IPS-15b (cell line): ENCODE measurements around the gene AGAP1.

Experiments used
- H3K27me3 ChIP-seq: one replicate; pipeline ENCODE4 v1.6.1; 2013; ENCODE audit warnings: low read length; ENCODE audit not compliant: control insufficient read depth, insufficient read depth
- H3K36me3 ChIP-seq: one replicate; pipeline ENCODE4 v1.6.1; 2013; ENCODE audit warnings: low read length; ENCODE audit not compliant: control insufficient read depth, insufficient read depth
- H3K4me1 ChIP-seq: one replicate; pipeline ENCODE4 v1.6.1; 2013; ENCODE audit warnings: mild to moderate bottlenecking, low read length; ENCODE audit not compliant: control insufficient read depth, insufficient read depth
- H3K4me3 ChIP-seq: one replicate; pipeline ENCODE4 v1.5.1; 2013; ENCODE audit warnings: low read depth, low read length
- H3K9ac ChIP-seq: one replicate; pipeline ENCODE4 v1.6.1; 2013; ENCODE audit warnings: low read depth, mild to moderate bottlenecking, low read length
- H3K9me3 ChIP-seq: one replicate; pipeline ENCODE4 v1.6.1; 2013; ENCODE audit warnings: mild to moderate bottlenecking, low read length; ENCODE audit not compliant: control insufficient read depth, insufficient read depth

The AGAP1 gene

GRCh38 chr2:235555371-235555770 is 61.5 kb downstream of the AGAP1 start:
- Histone ChIP-seq H3K36me3 (no peaks in the 10 kb centered on the region), H3K9ac (no peak overlapping the region), H3K4me1 (no peaks in the 10 kb centered on the region), H3K27me3 (no peaks in the 10 kb centered on the region), H3K9me3 (no peaks in the 10 kb centered on the region), H3K4me3 (no peak overlapping the region)

DNA sequence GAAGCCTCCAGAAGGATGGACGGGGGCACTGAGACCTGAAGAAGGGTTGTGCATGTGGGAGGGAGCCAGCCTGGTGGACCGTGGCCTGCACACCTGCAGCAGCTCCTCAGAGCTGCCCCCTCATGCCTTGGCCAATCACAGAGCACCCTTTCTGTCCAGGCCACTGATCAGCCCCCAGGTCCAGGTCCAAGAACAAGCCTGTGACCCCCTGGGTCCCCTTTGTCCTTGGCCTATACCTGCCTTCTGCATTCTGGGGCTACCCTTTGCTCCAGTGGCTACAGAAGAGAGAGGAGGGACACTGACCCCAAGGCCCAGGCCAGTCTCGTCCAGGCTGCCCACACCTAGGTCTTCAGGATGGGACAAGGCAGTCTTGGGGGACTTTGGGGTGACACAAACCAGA is 62.2 kb downstream of the AGAP1 start:
- H3K36me3 ChIP-seq: no peaks in the 10 kb centered on the region
- no peaks in the 10 kb centered on the region for H3K4me1 ChIP-seq
- no peak overlapping the region for H3K4me3 ChIP-seq
- H3K9me3 ChIP-seq: no peaks in the 10 kb centered on the region
- H3K27me3 ChIP-seq: no peaks in the 10 kb centered on the region
- no peak overlapping the region for H3K9ac ChIP-seq

- no peak overlapping the region for H3K4me3 ChIP-seq
- no peaks in the 10 kb centered on the region for H3K36me3 ChIP-seq
- H3K4me1 ChIP-seq: no peaks in the 10 kb centered on the region
- H3K9ac ChIP-seq: no peak overlapping the region
- no peaks in the 10 kb centered on the region for H3K9me3 ChIP-seq
- no peaks in the 10 kb centered on the region for H3K27me3 ChIP-seq
These were observed 63.1 kb downstream of the AGAP1 start for GRCh38 chr2:235556901-235557300.

- no peaks in the 10 kb centered on the region for H3K9me3 ChIP-seq
These were observed 64.1 kb downstream of the AGAP1 start for GRCh38 chr2:235557903-235558302.

DNA sequence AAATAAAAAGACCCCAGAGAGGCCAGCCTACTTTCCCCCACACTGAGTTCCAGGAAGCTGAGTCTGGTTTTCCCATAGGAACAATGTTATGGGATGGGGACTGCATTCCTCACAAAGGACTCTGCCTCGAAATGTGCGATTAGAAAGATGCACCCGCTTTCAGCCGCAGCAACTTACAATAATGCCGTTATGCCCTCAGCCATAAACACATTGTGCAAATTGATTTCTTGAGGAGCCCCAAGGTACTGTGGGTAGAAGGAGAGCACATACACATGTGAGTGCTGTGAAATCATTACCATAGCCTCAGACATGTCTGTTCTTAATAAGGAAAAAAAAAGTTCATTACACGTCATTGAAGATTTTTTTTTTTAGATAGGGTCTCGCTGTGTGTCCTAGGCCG is 64.7 kb downstream of the AGAP1 start:
- Histone ChIP-seq H3K9me3 (no peaks in the 10 kb centered on the region), H3K9ac (no peak overlapping the region), H3K27me3 (no peaks in the 10 kb centered on the region), H3K36me3 (no peaks in the 10 kb centered on the region), H3K4me1 (no peaks in the 10 kb centered on the region), H3K4me3 (no peak overlapping the region)

More at GRCh38 chr2:235557903-235558302, 64.1 kb downstream of the AGAP1 start:
- Histone ChIP-seq H3K36me3 (no peaks in the 10 kb centered on the region), H3K9ac (no peak overlapping the region), H3K4me1 (no peaks in the 10 kb centered on the region), H3K27me3 (no peaks in the 10 kb centered on the region), H3K4me3 (no peak overlapping the region)

DNA sequence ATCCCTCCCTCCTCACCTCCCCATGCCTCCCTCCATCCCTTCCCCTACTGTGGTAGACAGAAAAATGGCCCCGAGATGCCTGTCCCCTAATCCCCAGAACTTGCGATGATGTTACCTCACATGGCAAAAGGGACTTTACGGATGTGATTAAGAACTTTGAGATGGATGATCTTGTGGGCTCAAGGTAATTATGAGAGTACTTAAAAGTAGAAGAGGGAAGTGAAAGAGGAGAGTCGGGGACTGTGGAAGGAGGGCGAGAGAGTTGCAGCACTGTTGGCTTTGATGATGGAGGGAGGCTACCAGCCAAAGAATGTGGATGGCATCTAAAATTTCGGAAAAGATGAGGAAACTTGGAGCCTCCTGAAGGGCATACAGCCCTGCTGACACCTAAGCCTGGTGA is 66.5 kb downstream of the AGAP1 start:
- H3K9me3 ChIP-seq: no peaks in the 10 kb centered on the region
- H3K4me1 ChIP-seq: no peaks in the 10 kb centered on the region
- H3K27me3 ChIP-seq: no peaks in the 10 kb centered on the region
- no peak overlapping the region for H3K4me3 ChIP-seq
- H3K9ac ChIP-seq: no peak overlapping the region
- no peaks in the 10 kb centered on the region for H3K36me3 ChIP-seq

GRCh38 chr2:235561450-235561849 is 67.6 kb downstream of the AGAP1 start:
- H3K4me3 ChIP-seq: no peak overlapping the region
- no peak overlapping the region for H3K9ac ChIP-seq
- no peaks in the 10 kb centered on the region for H3K36me3 ChIP-seq
- no peaks in the 10 kb centered on the region for H3K27me3 ChIP-seq
- H3K4me1 ChIP-seq: no peaks in the 10 kb centered on the region
- H3K9me3 ChIP-seq: no peaks in the 10 kb centered on the region

GRCh38 chr2:235562065-235562747 is 68.4 kb downstream of the AGAP1 start:
- no peaks in the 10 kb centered on the region for H3K9me3 ChIP-seq
- no peak overlapping the region for H3K9ac ChIP-seq
- no peaks in the 10 kb centered on the region for H3K4me1 ChIP-seq
- H3K36me3 ChIP-seq: no peaks in the 10 kb centered on the region
- H3K27me3 ChIP-seq: no peaks in the 10 kb centered on the region
- H3K4me3 ChIP-seq: no peak overlapping the region

GRCh38 chr2:235563056-235563910 is 69.4 kb downstream of the AGAP1 start:
- Histone ChIP-seq H3K4me1 (no peaks in the 10 kb centered on the region), H3K9me3 (no peaks in the 10 kb centered on the region), H3K27me3 (no peaks in the 10 kb centered on the region), H3K36me3 (no peaks in the 10 kb centered on the region), H3K9ac (no peak overlapping the region), H3K4me3 (no peak overlapping the region)

DNA sequence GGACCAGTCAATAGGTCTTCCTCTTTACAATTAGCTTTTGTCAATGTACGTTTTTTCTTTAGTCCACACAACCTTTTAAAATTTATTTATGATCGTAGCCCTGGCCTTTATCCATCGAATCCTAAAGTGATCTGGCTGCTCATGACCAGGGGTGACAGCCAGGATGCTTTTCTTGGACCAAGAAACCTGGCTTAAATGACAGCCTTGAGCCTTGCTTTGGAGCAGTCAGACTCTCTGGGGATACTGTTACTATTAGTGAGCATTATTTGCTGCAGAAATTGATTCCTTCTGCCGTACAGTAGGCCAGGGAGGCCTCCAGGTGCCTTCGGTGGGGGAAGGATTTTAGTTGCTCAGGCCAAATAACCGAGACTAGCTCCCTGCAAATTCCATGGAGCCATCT is 70.2 kb downstream of the AGAP1 start:
- Histone ChIP-seq H3K4me3 (no peak overlapping the region), H3K4me1 (no peaks in the 10 kb centered on the region), H3K9ac (no peak overlapping the region), H3K27me3 (no peaks in the 10 kb centered on the region), H3K9me3 (no peaks in the 10 kb centered on the region), H3K36me3 (no peaks in the 10 kb centered on the region)

DNA sequence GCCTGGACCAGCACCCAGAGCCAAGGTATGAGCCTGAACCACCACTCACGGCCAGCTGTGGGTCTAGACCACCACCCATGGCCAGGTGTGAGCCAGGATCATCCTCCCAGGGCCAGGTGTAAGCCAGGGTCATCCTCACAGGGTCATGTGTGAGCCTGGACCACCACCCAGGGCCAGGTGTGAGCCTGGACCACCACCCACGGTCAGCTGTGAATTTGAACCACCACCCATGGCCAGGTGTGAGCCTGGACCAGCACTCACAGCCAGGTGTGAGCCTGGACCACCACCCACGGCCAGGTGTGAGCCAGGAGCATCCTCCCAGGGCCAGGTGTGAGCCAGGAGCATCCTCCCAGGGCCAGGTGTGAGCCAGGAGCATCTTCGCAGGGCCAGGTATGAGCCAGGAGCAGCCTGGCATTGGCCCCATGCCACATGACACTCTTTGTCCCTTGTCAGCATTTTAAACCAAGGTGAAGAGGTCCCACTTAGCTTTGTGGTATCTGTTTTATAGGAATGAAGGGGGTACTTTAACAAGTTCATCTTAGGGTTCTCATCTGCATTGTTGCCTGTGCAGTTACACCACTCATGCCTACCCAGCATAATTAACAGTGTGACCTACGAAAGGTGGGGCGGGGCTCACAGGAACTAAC is 71.2 kb downstream of the AGAP1 start:
- Histone ChIP-seq H3K9me3 (no peaks in the 10 kb centered on the region), H3K4me1 (no peaks in the 10 kb centered on the region), H3K4me3 (no peak overlapping the region), H3K9ac (no peak overlapping the region), H3K36me3 (no peaks in the 10 kb centered on the region), H3K27me3 (no peaks in the 10 kb centered on the region)

- Histone ChIP-seq H3K9ac (no peak overlapping the region), H3K4me1 (no peaks in the 10 kb centered on the region), H3K27me3 (no peaks in the 10 kb centered on the region), H3K9me3 (no peaks in the 10 kb centered on the region), H3K36me3 (no peaks in the 10 kb centered on the region), H3K4me3 (no peak overlapping the region)
These were observed 72.6 kb downstream of the AGAP1 start for GRCh38 chr2:235566415-235566814.
